A673 (cell line): ENCODE data around the gene EDN1. TPM values are rescaled to one million over a fixed set of nuclear protein-coding genes. Genes with fewer than 3 reads are reported as not detected.

ENCODE experiments used
- BruUV-seq: library from RNA; stranded (reverse); fragments of 400-500 nt; replicated peaks from 2 replicates; lab custom pipeline; 2021; lab: Mats Ljungman, UMichigan
- CTCF ChIA-PET: fragments of 300-600 bp; sonication (Branson Sonifier 250); formaldehyde crosslinking; loops from one replicate; lab custom pipeline; 2022; ENCODE audit warnings: antibody characterized with exemption; lab: Charles Lee
- POLR2A ChIA-PET: fragments of 300-600 bp; sonication (Branson Sonifier 250); formaldehyde crosslinking; loops from one replicate; lab custom pipeline; 2022; ENCODE audit warnings: antibody characterized with exemption; ENCODE audit not compliant: low non-redundant PET; lab: Charles Lee
- DNase-seq: peaks from one replicate; pipeline ENCODE4 v3.0.0-alpha.2; 2015; ENCODE audit warnings: low spot score
- H3K27ac ChIP-seq: fragments of 200-600 bp; sonication (generic); 2 replicates; pipeline ENCODE4 v1.5.1; 2016; ENCODE audit warnings: mixed run types, low read depth, mild to moderate bottlenecking, mixed read lengths, antibody characterized with exemption, low read length; ENCODE audit not compliant: poor library complexity, severe bottlenecking
- H3K27me3 ChIP-seq: fragments of 200-600 bp; sonication (generic); replicated peaks from 2 replicates; pipeline ENCODE4 v1.6.1; 2017; ENCODE audit warnings: mixed run types, low read depth, mild to moderate bottlenecking, mixed read lengths, antibody characterized with exemption, low read length; ENCODE audit not compliant: insufficient read depth, poor library complexity
- H3K36me3 ChIP-seq: fragments of 200-600 bp; sonication (generic); 2 replicates; pipeline ENCODE4 v1.6.1; 2016; ENCODE audit warnings: mixed run types, mild to moderate bottlenecking, mixed read lengths, antibody characterized with exemption, low read length; ENCODE audit not compliant: insufficient read depth, poor library complexity, severe bottlenecking
- H3K4me1 ChIP-seq: fragments of 200-600 bp; sonication (generic); 2 replicates; pipeline ENCODE4 v1.6.1; 2017; ENCODE audit warnings: mixed run types, mild to moderate bottlenecking, mixed read lengths, antibody characterized with exemption, low read length; ENCODE audit not compliant: insufficient read depth, poor library complexity, severe bottlenecking
- H3K4me3 ChIP-seq: fragments of 200-600 bp; sonication (generic); 2 replicates; pipeline ENCODE4 v1.5.1; 2016; ENCODE audit warnings: low read depth, mixed run types, mild to moderate bottlenecking, mixed read lengths, low read length; ENCODE audit not compliant: poor library complexity, severe bottlenecking
- H3K9me3 ChIP-seq: fragments of 200-600 bp; sonication (generic); 2 replicates; pipeline ENCODE4 v1.6.1; 2016; ENCODE audit warnings: mixed run types, low read depth, mild to moderate bottlenecking, mixed read lengths, antibody characterized with exemption, low read length; ENCODE audit not compliant: poor library complexity, severe bottlenecking
- EZH2 ChIP-seq: fragments of 200-600 bp; sonication (generic); IDR thresholded peaks from 2 replicates; pipeline ENCODE4 v1.6.1; 2017; ENCODE audit warnings: borderline replicate concordance, low read depth, mild to moderate bottlenecking, mixed read lengths, antibody characterized with exemption, low read length; ENCODE audit not compliant: poor library complexity, severe bottlenecking
- intact Hi-C: fragments of 100-400 bp; cut with micrococcal nuclease; formaldehyde crosslinking; loops from one replicate; pipeline ENCODE4 v1.10.0; 2022; ENCODE audit not compliant: unreplicated experiment
- total RNA-seq: library from RNA; stranded (reverse); gene quantifications from 2 replicates; pipeline ENCODE4 v1.2.3, GENCODE V29; 2021
- TF ChIP-seq, protein P1 (sequence below): fragments of 300-800, 200-600 bp; sonication (generic); conservative IDR thresholded peaks from 2 replicates; pipeline ENCODE4 v1.5.1; 2017; ENCODE audit warnings: low read depth, mild to moderate bottlenecking, antibody characterized with exemption, low read length, moderate library complexity, mixed read lengths

EDN1 gene
- total RNA-seq, 1 experiment from 2014 or later, result not detected

DNA sequence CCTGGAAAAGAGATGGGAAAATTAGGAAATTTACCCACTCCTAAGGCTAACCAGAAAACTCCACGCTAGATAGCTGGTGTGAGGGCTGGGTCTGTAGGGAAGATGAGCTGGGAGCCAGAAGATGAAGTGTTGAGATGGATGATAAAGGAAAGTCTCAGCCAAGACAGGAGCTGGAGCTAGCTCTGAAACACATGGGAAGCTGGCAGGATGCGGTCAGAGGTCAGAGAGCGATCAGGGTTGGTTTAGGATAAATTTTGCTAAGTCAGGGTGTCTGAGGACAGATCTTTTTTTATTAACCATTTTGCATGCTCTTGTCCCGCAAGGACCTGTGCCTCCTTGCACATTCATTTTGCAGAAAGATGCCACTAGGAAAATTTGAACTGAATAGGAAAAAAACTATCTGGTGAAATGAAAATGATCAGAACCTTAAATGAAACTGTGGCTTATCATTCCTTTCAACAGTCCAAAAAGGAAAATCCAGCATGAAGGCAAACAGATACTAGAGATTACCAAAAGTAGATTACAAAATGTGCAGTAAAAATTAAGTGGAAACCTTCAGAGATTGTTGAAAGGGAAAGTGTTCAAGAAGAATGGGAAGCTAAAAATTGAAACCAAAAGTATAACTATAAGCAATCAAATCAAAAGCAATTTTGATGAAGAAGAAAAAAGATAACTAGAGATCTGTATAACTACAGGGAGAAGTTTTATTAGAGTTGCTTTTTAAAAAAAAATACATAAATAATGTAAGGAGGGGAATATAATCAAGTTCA, 10.7 kb upstream of the EDN1 start:
- ChIA-PET POLR2A (no interaction called here), CTCF (no interaction called here)
- intact Hi-C loops, result no loop called here
- no peak for DNase-seq
- H3K9me3 ChIP-seq, result no peaks in the 10 kb centered on the region
- no peak overlapping the region for H3K27ac ChIP-seq
- BruUV-seq, result no TSS peak
- TF ChIP-seq EZH2, result no peak
- TF ChIP-seq, protein P1, sequence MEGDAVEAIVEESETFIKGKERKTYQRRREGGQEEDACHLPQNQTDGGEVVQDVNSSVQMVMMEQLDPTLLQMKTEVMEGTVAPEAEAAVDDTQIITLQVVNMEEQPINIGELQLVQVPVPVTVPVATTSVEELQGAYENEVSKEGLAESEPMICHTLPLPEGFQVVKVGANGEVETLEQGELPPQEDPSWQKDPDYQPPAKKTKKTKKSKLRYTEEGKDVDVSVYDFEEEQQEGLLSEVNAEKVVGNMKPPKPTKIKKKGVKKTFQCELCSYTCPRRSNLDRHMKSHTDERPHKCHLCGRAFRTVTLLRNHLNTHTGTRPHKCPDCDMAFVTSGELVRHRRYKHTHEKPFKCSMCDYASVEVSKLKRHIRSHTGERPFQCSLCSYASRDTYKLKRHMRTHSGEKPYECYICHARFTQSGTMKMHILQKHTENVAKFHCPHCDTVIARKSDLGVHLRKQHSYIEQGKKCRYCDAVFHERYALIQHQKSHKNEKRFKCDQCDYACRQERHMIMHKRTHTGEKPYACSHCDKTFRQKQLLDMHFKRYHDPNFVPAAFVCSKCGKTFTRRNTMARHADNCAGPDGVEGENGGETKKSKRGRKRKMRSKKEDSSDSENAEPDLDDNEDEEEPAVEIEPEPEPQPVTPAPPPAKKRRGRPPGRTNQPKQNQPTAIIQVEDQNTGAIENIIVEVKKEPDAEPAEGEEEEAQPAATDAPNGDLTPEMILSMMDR, result no peak
- H3K27me3 ChIP-seq, result peaks cover 18% of the 10 kb centered on the region
- no peaks in the 10 kb centered on the region for H3K36me3 ChIP-seq
- no peaks in the 10 kb centered on the region for H3K4me1 ChIP-seq
- no peak overlapping the region for H3K4me3 ChIP-seq

DNA sequence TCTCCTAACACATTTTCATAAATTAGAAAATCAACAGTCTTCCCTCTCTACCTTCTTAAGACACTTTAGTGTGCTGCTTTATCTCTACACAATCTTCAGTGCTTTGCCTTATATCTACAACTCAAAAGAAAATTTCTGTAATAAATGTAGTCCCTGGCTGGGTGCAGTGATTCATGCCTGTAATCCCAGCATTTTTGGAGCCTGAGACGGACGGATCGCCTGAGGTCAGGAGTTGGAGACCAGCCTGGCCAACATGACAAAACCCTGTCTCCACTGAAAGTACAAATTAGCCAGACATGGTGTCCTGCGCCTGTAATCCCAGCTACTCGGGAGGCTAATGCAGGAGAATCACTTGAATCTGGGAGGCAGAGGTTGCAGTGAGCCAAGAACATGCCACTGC, 9.7 kb upstream of the EDN1 start:
- Histone ChIP-seq H3K36me3 (no peaks in the 10 kb centered on the region), H3K27ac (no peak overlapping the region), H3K27me3 (peaks cover 18% of the 10 kb centered on the region), H3K9me3 (no peaks in the 10 kb centered on the region), H3K4me1 (no peaks in the 10 kb centered on the region), H3K4me3 (no peak overlapping the region)
- intact Hi-C loops, result no loop called here
- no peak for DNase-seq
- CTCF ChIA-PET, result interaction anchor here (0.7 kb wide), 1 partner anchor 9 kb away, joined by 3 read pairs; no protein-coding TSS in a partner anchor
- no TSS peak for BruUV-seq
- POLR2A ChIA-PET, result no interaction called here
- TF ChIP-seq EZH2, result no peak
- TF ChIP-seq, protein P1, result no peak

DNA sequence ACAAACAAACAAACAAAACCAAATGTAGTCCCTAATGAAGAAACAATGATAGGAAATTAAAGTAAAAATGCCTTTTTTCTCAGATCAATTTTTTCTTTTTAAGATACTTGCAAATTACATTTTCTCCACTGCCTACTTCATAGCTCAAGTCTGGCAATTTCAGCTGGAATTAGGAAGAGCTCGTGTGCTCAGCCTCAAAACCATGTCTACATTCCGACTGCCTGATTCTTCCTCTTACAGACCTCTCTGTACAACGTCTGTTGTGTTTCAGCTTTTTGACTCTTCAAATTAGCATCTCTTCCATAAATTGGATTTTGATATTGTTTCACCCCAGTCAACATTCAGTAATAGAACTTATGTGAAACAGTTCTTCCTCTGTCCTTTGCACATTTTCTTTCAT, 9.3 kb upstream of the EDN1 start:
- no peak for DNase-seq
- no peaks in the 10 kb centered on the region for H3K9me3 ChIP-seq
- peaks cover 18% of the 10 kb centered on the region for H3K27me3 ChIP-seq
- H3K36me3 ChIP-seq, result no peaks in the 10 kb centered on the region
- ChIA-PET CTCF (interaction anchor here (0.7 kb wide), 1 partner anchor 8 kb away, joined by 3 read pairs; no protein-coding TSS in a partner anchor), POLR2A (no interaction called here)
- intact Hi-C loops, result no loop called here
- no TSS peak for BruUV-seq
- no peak overlapping the region for H3K27ac ChIP-seq
- no peak for TF ChIP-seq EZH2
- TF ChIP-seq, protein P1, result no peak
- no peaks in the 10 kb centered on the region for H3K4me1 ChIP-seq
- no peak overlapping the region for H3K4me3 ChIP-seq
